ENCODE results near the gene STN1. TPM values are rescaled to one million over a fixed set of nuclear protein-coding genes. Genes with fewer than 3 reads are reported as not detected.
A peak's percentile ranks its signal among the peaks of the same experiment; 100 is the strongest.

STN1 gene
- total RNA-seq, 1 experiment from 2014 or later = 16.1 TPM

GRCh38 chr10:103926722-103927319 lies 8.8 kb upstream of the STN1 start:
- H3K4me1 ChIP-seq = peaks cover 78% of the 10 kb centered on the region
- no peaks in the 10 kb centered on the region for H3K27me3 Mint-ChIP-seq (ENCODE audit: insufficient read depth, unreplicated experiment)
- no peaks in the 10 kb centered on the region for H3K9me3 Mint-ChIP-seq (ENCODE audit: unreplicated experiment)
- intact Hi-C loops (cut with micrococcal nuclease; ENCODE audit: unreplicated experiment) = loop anchor here (1.0 to 2.0 kb wide), 2 partner anchors 9 to 18 kb away; partner anchors contain the start of gene STN1
- no peaks in the 10 kb centered on the region for H3K36me3 Mint-ChIP-seq (ENCODE audit: insufficient read depth, unreplicated experiment)
- POLR2A ChIA-PET = no interaction called here
- H3K4me1 Mint-ChIP-seq (ENCODE audit: low read depth, unreplicated experiment) = peaks cover 44% of the 10 kb centered on the region
- H3K27me3 ChIP-seq (replicated peaks; ENCODE audit: control insufficient read depth, insufficient read depth, low read length) = no peaks in the 10 kb centered on the region
- H3K4me3 ChIP-seq (ENCODE audit: low read depth, low read length) = no peak overlapping the region
- CTCF ChIA-PET = interaction anchor here (1.4 kb wide), 1 partner anchor 37 kb away, joined by 5 read pairs; no protein-coding TSS in a partner anchor
- H3K4me3 Mint-ChIP-seq (ENCODE audit: unreplicated experiment) = peak overlapping the region; percentile 37
- DNase-seq = no peak
- no peaks in the 10 kb centered on the region for H3K36me3 ChIP-seq (ENCODE audit: control insufficient read depth, insufficient read depth, low read length)
- peak overlapping the region; percentile 59 for H3K27ac Mint-ChIP-seq (ENCODE audit: unreplicated experiment)
- no peaks in the 10 kb centered on the region for H3K9me3 ChIP-seq
- TF ChIP-seq CTCF (IDR thresholded peaks at IDR 0.05; ENCODE audit: insufficient read depth in 1 of 2, low read depth in 1 of 2, low read length in 1 of 2, severe bottlenecking in 1 of 2, unreplicated experiment in 1 of 2) = peak in 1 of 2 experiments; percentile 25
- BruUV-seq (replicated peaks) = no TSS peak

- DNase-seq = peak in 1 of 2 experiments; percentile 62
- intact Hi-C loops (cut with micrococcal nuclease; ENCODE audit: unreplicated experiment) = no loop called here
- ChIA-PET CTCF (interaction anchor here (1.4 kb wide), 1 partner anchor 35 kb away, joined by 5 read pairs; no protein-coding TSS in a partner anchor), POLR2A (no interaction called here)
- no peaks in the 10 kb centered on the region for H3K9me3 ChIP-seq
- no peaks in the 10 kb centered on the region for H3K9me3 Mint-ChIP-seq (ENCODE audit: unreplicated experiment)
- H3K4me1 Mint-ChIP-seq (ENCODE audit: low read depth, unreplicated experiment) = peaks cover 35% of the 10 kb centered on the region
- peaks cover 69% of the 10 kb centered on the region for H3K4me1 ChIP-seq
- H3K36me3 ChIP-seq (ENCODE audit: control insufficient read depth, insufficient read depth, low read length) = no peaks in the 10 kb centered on the region
- no peak overlapping the region for H3K4me3 ChIP-seq (ENCODE audit: low read depth, low read length)
- no peaks in the 10 kb centered on the region for H3K36me3 Mint-ChIP-seq (ENCODE audit: insufficient read depth, unreplicated experiment)
- H3K4me3 Mint-ChIP-seq (ENCODE audit: unreplicated experiment) = peak overlapping the region; percentile 37
- TF ChIP-seq CTCF (IDR thresholded peaks at IDR 0.05; ENCODE audit: insufficient read depth in 1 of 2, low read depth in 1 of 2, low read length in 1 of 2, severe bottlenecking in 1 of 2, unreplicated experiment in 1 of 2) = no peak
- no peaks in the 10 kb centered on the region for H3K27me3 ChIP-seq (replicated peaks; ENCODE audit: control insufficient read depth, insufficient read depth, low read length)
- no peaks in the 10 kb centered on the region for H3K27me3 Mint-ChIP-seq (ENCODE audit: insufficient read depth, unreplicated experiment)
- BruUV-seq (replicated peaks) = no TSS peak
- peak overlapping the region; percentile 59 for H3K27ac Mint-ChIP-seq (ENCODE audit: unreplicated experiment)
Measured at GRCh38 chr10:103925591-103925990, 7.6 kb upstream of the STN1 start.

- Mint-ChIP-seq H3K36me3 (ENCODE audit: insufficient read depth, unreplicated experiment) (peaks cover 2% of the 10 kb centered on the region), H3K27ac (ENCODE audit: unreplicated experiment) (no peak overlapping the region), H3K4me3 (ENCODE audit: unreplicated experiment) (no peak overlapping the region), H3K4me1 (ENCODE audit: low read depth, unreplicated experiment) (peaks cover 18% of the 10 kb centered on the region), H3K27me3 (ENCODE audit: insufficient read depth, unreplicated experiment) (no peaks in the 10 kb centered on the region), H3K9me3 (ENCODE audit: unreplicated experiment) (no peaks in the 10 kb centered on the region)
- CTCF ChIA-PET = no interaction called here
- peaks cover 63% of the 10 kb centered on the region for H3K4me1 ChIP-seq
- BruUV-seq (replicated peaks) = no TSS peak
- POLR2A ChIA-PET = no interaction called here
- no peak for DNase-seq
- H3K27me3 ChIP-seq (replicated peaks; ENCODE audit: control insufficient read depth, insufficient read depth, low read length) = no peaks in the 10 kb centered on the region
- H3K36me3 ChIP-seq (ENCODE audit: control insufficient read depth, insufficient read depth, low read length) = no peaks in the 10 kb centered on the region
- H3K9me3 ChIP-seq = no peaks in the 10 kb centered on the region
- no peak overlapping the region for H3K4me3 ChIP-seq (ENCODE audit: low read depth, low read length)
- intact Hi-C loops (cut with micrococcal nuclease; ENCODE audit: unreplicated experiment) = no loop called here
- no peak for TF ChIP-seq CTCF (IDR thresholded peaks at IDR 0.05; ENCODE audit: insufficient read depth in 1 of 2, low read depth in 1 of 2, low read length in 1 of 2, severe bottlenecking in 1 of 2, unreplicated experiment in 1 of 2)
Measured at GRCh38 chr10:103923502-103923901, 5.5 kb upstream of the STN1 start.
